ENCODE measurements around the gene NR2C2. TPM values are rescaled to one million over a fixed set of nuclear protein-coding genes. Genes with fewer than 3 reads are reported as not detected.

NR2C2 gene
- total and polyA plus RNA-seq, 2 donors (not counting 1 experiment from before 2014, with no cell fraction given) = 22.8 to 96.9 TPM

DNA sequence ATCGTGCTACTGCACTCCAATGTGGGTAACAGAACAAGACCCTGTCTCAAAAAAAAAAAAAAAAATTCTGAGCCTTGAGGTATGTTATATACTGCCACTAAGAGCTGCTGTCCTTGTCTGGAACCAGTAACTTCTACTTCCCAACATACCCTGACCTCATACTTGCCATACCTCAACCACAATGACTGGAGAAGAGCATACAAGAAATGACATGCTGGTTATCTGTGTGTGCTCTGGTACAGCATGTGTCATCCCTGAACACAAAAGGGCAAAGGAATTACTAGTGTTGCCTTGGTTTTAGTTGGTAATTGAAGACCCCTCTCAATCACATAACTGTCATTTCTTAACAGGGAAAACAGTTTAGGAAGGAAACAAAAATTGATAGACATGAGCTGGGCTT lies 63.3 kb downstream of the NR2C2 start:
- H3K9me3 ChIP-seq (ENCODE audit: control extremely low read depth in 1 of 3, control insufficient read depth in 2 of 3, insufficient read depth in 1 of 3, low read length in 2 of 3) = no peaks in the 10 kb centered on the region
- ChIA-PET CTCF (interaction anchor here (1.9 kb wide), 1 partner anchor 84 kb away, joined by 5 read pairs; no protein-coding TSS in a partner anchor), POLR2A (interaction anchor here (0.6 kb wide), 1 partner anchor 193 kb away, joined by 3 read pairs; no protein-coding TSS in a partner anchor)
- H3K27me3 Mint-ChIP-seq = no peaks in the 10 kb centered on the region
- peaks cover 39% of the 10 kb centered on the region for H3K79me2 ChIP-seq (ENCODE audit: control insufficient read depth, insufficient read depth, low read length)
- no peaks in the 10 kb centered on the region for H3K9me3 Mint-ChIP-seq (ENCODE audit: insufficient read depth)
- no peaks in the 10 kb centered on the region for H3K4me1 ChIP-seq (ENCODE audit: control insufficient read depth in 2 of 2, insufficient read depth in 2 of 2, low read length in 2 of 2)
- TF ChIP-seq CTCF (IDR thresholded peaks at IDR 0.05) (no peak), EZH2 (IDR thresholded peaks at IDR 0.05; ENCODE audit: borderline replicate concordance, insufficient read depth, low read depth, low read length, poor library complexity, severe bottlenecking) (no peak)
- H3K4me2 ChIP-seq (replicated peaks; ENCODE audit: low read depth, low read length, poor library complexity, severe bottlenecking) = no peak overlapping the region
- no peak overlapping the region for H3K4me3 ChIP-seq (ENCODE audit: control extremely low read depth in 1 of 5, extremely low read depth in 1 of 5, insufficient read depth in 1 of 5, low read depth in 2 of 5, low read length in 4 of 5)
- no peaks in the 10 kb centered on the region for H3K4me1 Mint-ChIP-seq
- no peak overlapping the region for H3K27ac ChIP-seq (ENCODE audit: low read length in 2 of 2)
- ATAC-seq (ENCODE audit: low read depth) (no peak), DNase-seq (no peak)
- 100% methylated on average over 1 of the region's 1 CpG for WGBS (ENCODE audit: insufficient coverage)
- no peaks in the 10 kb centered on the region for H3K27me3 ChIP-seq (replicated peaks in 1 of 4; ENCODE audit: control extremely low read depth in 1 of 4, control insufficient read depth in 3 of 4, insufficient read depth in 4 of 4, low read length in 3 of 4)
- no peaks in the 10 kb centered on the region for H4K20me1 ChIP-seq (ENCODE audit: control insufficient read depth, insufficient read depth, low read length, poor library complexity, severe bottlenecking)
- intact Hi-C loops (cut with micrococcal nuclease) = no loop called here
- H3K36me3 ChIP-seq (replicated peaks in 1 of 2; ENCODE audit: control extremely low read depth in 1 of 2, control insufficient read depth in 1 of 2, extremely low read depth in 1 of 2, insufficient read depth in 2 of 2, low read length in 1 of 2) = peaks cover 4 to 63% of the 10 kb centered on the region in 2 experiments
- H3K9ac ChIP-seq (ENCODE audit: low read length) = no peak overlapping the region
- H3K4me3 Mint-ChIP-seq = no peak overlapping the region
- H2AFZ ChIP-seq (ENCODE audit: insufficient read depth, low read depth, low read length, poor library complexity, severe bottlenecking) = no peak overlapping the region
- H3K27ac Mint-ChIP-seq = no peak overlapping the region

- Histone ChIP-seq H3K36me3 (replicated peaks in 1 of 2; ENCODE audit: control extremely low read depth in 1 of 2, control insufficient read depth in 1 of 2, extremely low read depth in 1 of 2, insufficient read depth in 2 of 2, low read length in 1 of 2) (peaks cover 4 to 62% of the 10 kb centered on the region in 2 experiments), H3K79me2 (ENCODE audit: control insufficient read depth, insufficient read depth, low read length) (peaks cover 34% of the 10 kb centered on the region), H3K9me3 (ENCODE audit: control extremely low read depth in 1 of 3, control insufficient read depth in 2 of 3, insufficient read depth in 1 of 3, low read length in 2 of 3) (no peaks in the 10 kb centered on the region), H3K4me1 (ENCODE audit: control insufficient read depth in 2 of 2, insufficient read depth in 2 of 2, low read length in 2 of 2) (no peaks in the 10 kb centered on the region), H3K27me3 (replicated peaks in 1 of 4; ENCODE audit: control extremely low read depth in 1 of 4, control insufficient read depth in 3 of 4, insufficient read depth in 4 of 4, low read length in 3 of 4) (no peaks in the 10 kb centered on the region), H3K9ac (ENCODE audit: low read length) (no peak overlapping the region), H3K27ac (ENCODE audit: low read length in 2 of 2) (no peak overlapping the region), H3K4me3 (ENCODE audit: control extremely low read depth in 1 of 5, extremely low read depth in 1 of 5, insufficient read depth in 1 of 5, low read depth in 2 of 5, low read length in 4 of 5) (no peak overlapping the region), H4K20me1 (ENCODE audit: control insufficient read depth, insufficient read depth, low read length, poor library complexity, severe bottlenecking) (no peaks in the 10 kb centered on the region), H2AFZ (ENCODE audit: insufficient read depth, low read depth, low read length, poor library complexity, severe bottlenecking) (no peak overlapping the region), H3K4me2 (replicated peaks; ENCODE audit: low read depth, low read length, poor library complexity, severe bottlenecking) (no peak overlapping the region)
- ChIA-PET POLR2A (interaction anchor here (0.6 kb wide), 1 partner anchor 193 kb away, joined by 3 read pairs; no protein-coding TSS in a partner anchor), CTCF (interaction anchor here (1.9 kb wide), 1 partner anchor 85 kb away, joined by 5 read pairs; no protein-coding TSS in a partner anchor)
- Mint-ChIP-seq H3K27ac (no peak overlapping the region), H3K4me1 (no peaks in the 10 kb centered on the region), H3K27me3 (no peaks in the 10 kb centered on the region), H3K4me3 (no peak overlapping the region), H3K9me3 (ENCODE audit: insufficient read depth) (no peaks in the 10 kb centered on the region)
- 100% methylated on average over 5 of the region's 5 CpGs for WGBS (ENCODE audit: insufficient coverage)
- DNase-seq (no peak), ATAC-seq (ENCODE audit: low read depth) (no peak)
- intact Hi-C loops (cut with micrococcal nuclease) = no loop called here
- TF ChIP-seq CTCF (IDR thresholded peaks at IDR 0.05) = no peak
- no peak for TF ChIP-seq EZH2 (IDR thresholded peaks at IDR 0.05; ENCODE audit: borderline replicate concordance, insufficient read depth, low read depth, low read length, poor library complexity, severe bottlenecking)
Observed at GRCh38 chr3:15011174-15011573, 63.8 kb downstream of the NR2C2 start.

Measured in B cell (primary cell).